Renal cortical epithelial cell (primary cell): ENCODE results near the gene HPS3. TPM values are rescaled to one million over a fixed set of nuclear protein-coding genes. Genes with fewer than 3 reads are reported as not detected.

Experiments
- DNase-seq: peaks from one replicate; pipeline ENCODE4 v3.0.0-alpha.2; 2011; ENCODE audit warnings: low read depth
- total RNA-seq: library from RNA; depleted of rRNA; stranded (reverse); fragments of >200 nt; gene quantifications from 2 replicates; pipeline ENCODE4 v1.2.3, GENCODE V29; 2014

Gene HPS3
- total RNA-seq, 1 donor from 2014 or later: 37.8 TPM

GRCh38 chr3:149120051-149120972 is 9.1 kb upstream of the HPS3 start:
- peak; percentile 76 for DNase-seq

- DNase-seq: peak; percentile 35
Observed at GRCh38 chr3:149122721-149123578, 6.5 kb upstream of the HPS3 start.

GRCh38 chr3:149128821-149129220 is 617 bp upstream of the HPS3 start:
- no peak for DNase-seq

- DNase-seq: peak; percentile 17
Observed at GRCh38 chr3:149131589-149131988, 2.2 kb downstream of the HPS3 start.

GRCh38 chr3:149134575-149134974 is 5.1 kb downstream of the HPS3 start:
- peak; percentile 97 for DNase-seq

- no peak for DNase-seq
Observed at GRCh38 chr3:149142682-149143081, 13.2 kb downstream of the HPS3 start.

- DNase-seq: no peak
Observed at GRCh38 chr3:149145356-149145755, 15.9 kb downstream of the HPS3 start.

GRCh38 chr3:149145974-149146373 is 16.5 kb downstream of the HPS3 start:
- no peak for DNase-seq

- no peak for DNase-seq
Observed at GRCh38 chr3:149150436-149150835, 21.0 kb downstream of the HPS3 start.

GRCh38 chr3:149151843-149152242 is 22.4 kb downstream of the HPS3 start:
- peak; percentile 82 for DNase-seq

GRCh38 chr3:149152420-149152819 is 23.0 kb downstream of the HPS3 start:
- DNase-seq: peak; percentile 94

- no peak for DNase-seq
Observed at GRCh38 chr3:149153402-149153801, 24.0 kb downstream of the HPS3 start.

- DNase-seq: no peak
Observed at GRCh38 chr3:149160754-149161300, 31.4 kb downstream of the HPS3 start.

- DNase-seq: no peak
Observed at GRCh38 chr3:149162007-149162406, 32.6 kb downstream of the HPS3 start.

GRCh38 chr3:149163066-149163465 is 33.6 kb downstream of the HPS3 start:
- no peak for DNase-seq

GRCh38 chr3:149167898-149168297 is 38.5 kb downstream of the HPS3 start:
- no peak for DNase-seq

- DNase-seq: no peak
Observed at GRCh38 chr3:149170672-149171071, 41.2 kb downstream of the HPS3 start.

- DNase-seq: peak; percentile 97
Observed at GRCh38 chr3:149174901-149175300, 45.5 kb downstream of the HPS3 start.

- DNase-seq: no peak
Observed at GRCh38 chr3:149177122-149177521, 47.7 kb downstream of the HPS3 start.

- DNase-seq: peak; percentile 78
Observed at GRCh38 chr3:149179220-149179619, 49.8 kb downstream of the HPS3 start.

- peak; percentile 100 for DNase-seq
Observed at GRCh38 chr3:149180057-149180573, 50.7 kb downstream of the HPS3 start.

- no peak for DNase-seq
Observed at GRCh38 chr3:149181182-149181581, 51.7 kb downstream of the HPS3 start.
